ENCODE data around the gene RNF224.

DNA sequence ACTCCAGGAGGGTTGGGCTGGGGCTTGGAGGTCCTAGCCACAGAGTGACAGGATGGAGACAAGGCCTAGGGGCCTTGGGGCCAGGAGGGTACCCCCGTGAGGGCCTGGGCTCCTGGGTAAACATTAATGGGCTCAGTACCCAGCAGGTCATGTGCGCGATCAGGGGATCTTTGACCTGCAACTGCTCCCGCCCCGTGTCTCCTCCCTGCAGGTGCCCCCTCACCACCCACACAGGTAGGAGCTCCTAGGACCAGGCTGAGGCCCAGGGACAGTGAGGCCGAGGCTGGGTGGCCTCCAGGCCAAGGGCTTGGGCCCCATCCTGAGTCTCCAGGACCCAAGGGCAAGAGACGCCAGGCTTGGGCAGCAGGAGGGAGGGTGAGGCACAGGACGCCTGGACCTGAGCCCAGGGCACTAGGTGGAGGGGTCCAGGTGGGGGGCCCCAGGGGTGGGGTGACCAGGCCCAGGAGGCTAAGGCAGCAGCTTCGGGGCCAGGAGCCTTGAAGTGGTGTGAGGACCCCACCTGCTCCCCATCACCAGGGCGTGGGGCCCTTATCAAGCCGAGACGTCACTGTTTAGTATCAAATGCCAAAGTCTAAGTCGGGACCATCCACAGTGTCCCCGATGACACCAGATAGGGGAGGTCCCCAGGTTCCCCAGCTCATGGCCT is 3.5 kb downstream of the RNF224 start, which contains the start of gene SLC34A3:
- TF ChIP-seq, protein P1, sequence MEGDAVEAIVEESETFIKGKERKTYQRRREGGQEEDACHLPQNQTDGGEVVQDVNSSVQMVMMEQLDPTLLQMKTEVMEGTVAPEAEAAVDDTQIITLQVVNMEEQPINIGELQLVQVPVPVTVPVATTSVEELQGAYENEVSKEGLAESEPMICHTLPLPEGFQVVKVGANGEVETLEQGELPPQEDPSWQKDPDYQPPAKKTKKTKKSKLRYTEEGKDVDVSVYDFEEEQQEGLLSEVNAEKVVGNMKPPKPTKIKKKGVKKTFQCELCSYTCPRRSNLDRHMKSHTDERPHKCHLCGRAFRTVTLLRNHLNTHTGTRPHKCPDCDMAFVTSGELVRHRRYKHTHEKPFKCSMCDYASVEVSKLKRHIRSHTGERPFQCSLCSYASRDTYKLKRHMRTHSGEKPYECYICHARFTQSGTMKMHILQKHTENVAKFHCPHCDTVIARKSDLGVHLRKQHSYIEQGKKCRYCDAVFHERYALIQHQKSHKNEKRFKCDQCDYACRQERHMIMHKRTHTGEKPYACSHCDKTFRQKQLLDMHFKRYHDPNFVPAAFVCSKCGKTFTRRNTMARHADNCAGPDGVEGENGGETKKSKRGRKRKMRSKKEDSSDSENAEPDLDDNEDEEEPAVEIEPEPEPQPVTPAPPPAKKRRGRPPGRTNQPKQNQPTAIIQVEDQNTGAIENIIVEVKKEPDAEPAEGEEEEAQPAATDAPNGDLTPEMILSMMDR (optimal IDR thresholded peaks at IDR 0.05 in 1 of 3, IDR thresholded peaks at IDR 0.05 in 1 of 3, conservative IDR thresholded peaks at IDR 0.05 in 1 of 3; ENCODE audit: extremely low read depth in 1 of 3, insufficient read depth in 2 of 3, low read length in 3 of 3): no peak
- no peak for TF ChIP-seq EZH2 (IDR thresholded peaks at IDR 0.05; ENCODE audit: low read length)
